H9 (cell line): ENCODE measurements around the gene UGT1A7. TPM values are rescaled to one million over a fixed set of nuclear protein-coding genes. Genes with fewer than 3 reads are reported as not detected.

Source experiments
- DNase-seq: peaks from one replicate; pipeline ENCODE4 v3.0.0-alpha.2; 2017
- H2AFZ ChIP-seq: one replicate; pipeline ENCODE4 v1.6.1; 2013; ENCODE audit warnings: mild to moderate bottlenecking, low read length, control low read depth, moderate library complexity
- H2AK5ac ChIP-seq: 2 replicates; pipeline ENCODE4 v1.6.1; 2013; ENCODE audit warnings: low read length, control low read depth, mixed read lengths; ENCODE audit not compliant: insufficient read length
- H2BK120ac ChIP-seq: one replicate; pipeline ENCODE4 v1.6.1; 2013; ENCODE audit warnings: low read depth, mild to moderate bottlenecking, low read length, control low read depth, inconsistent platforms; ENCODE audit not compliant: poor library complexity, severe bottlenecking
- H2BK12ac ChIP-seq: 2 replicates; pipeline ENCODE4 v1.6.1; 2013; ENCODE audit warnings: low read length, control low read depth, mixed read lengths, low read depth; ENCODE audit not compliant: insufficient read length
- H2BK15ac ChIP-seq: 2 replicates; pipeline ENCODE4 v1.6.1; 2013; ENCODE audit warnings: low read depth, low read length, control low read depth
- H2BK20ac ChIP-seq: one replicate; pipeline ENCODE4 v1.6.1; 2013; ENCODE audit warnings: low read depth, mild to moderate bottlenecking, low read length, control low read depth, inconsistent platforms; ENCODE audit not compliant: poor library complexity, severe bottlenecking
- H2BK5ac ChIP-seq: 2 replicates; pipeline ENCODE4 v1.6.1; 2013; ENCODE audit warnings: low read length, control low read depth, mixed read lengths; ENCODE audit not compliant: insufficient read length
- H3K14ac ChIP-seq: 2 replicates; pipeline ENCODE4 v1.6.1; 2013; ENCODE audit warnings: low read length, control low read depth; ENCODE audit not compliant: insufficient read depth
- H3K18ac ChIP-seq: 2 replicates; pipeline ENCODE4 v1.6.1; 2013; ENCODE audit warnings: low read depth, mild to moderate bottlenecking, mixed read lengths, low read length, control low read depth; ENCODE audit not compliant: insufficient read length
- H3K23ac ChIP-seq: 2 replicates; pipeline ENCODE4 v1.6.1; 2013; ENCODE audit warnings: low read length, control low read depth, mixed read lengths, low read depth; ENCODE audit not compliant: insufficient read length
- H3K23me2 ChIP-seq: 2 replicates; pipeline ENCODE4 v1.6.1; 2013; ENCODE audit warnings: low read depth, mild to moderate bottlenecking, mixed read lengths, low read length, control low read depth; ENCODE audit not compliant: insufficient read length, poor library complexity, severe bottlenecking
- H3K27ac ChIP-seq: 2 replicates; pipeline ENCODE4 v1.5.1; 2013; ENCODE audit warnings: low read length, control low read depth, mixed read lengths, low read depth; ENCODE audit not compliant: insufficient read length
- H3K27me3 ChIP-seq: 2 replicates; pipeline ENCODE4 v1.6.1; 2013; ENCODE audit warnings: low read length, control low read depth, inconsistent platforms; ENCODE audit not compliant: insufficient read depth
- H3K4ac ChIP-seq: 2 replicates; pipeline ENCODE4 v1.6.1; 2013; ENCODE audit warnings: low read depth, mild to moderate bottlenecking, control low read depth, inconsistent platforms, low read length, moderate library complexity
- H3K4me1 ChIP-seq: 2 replicates; pipeline ENCODE4 v1.6.1; 2013; ENCODE audit warnings: low read length, control low read depth, inconsistent platforms; ENCODE audit not compliant: insufficient read depth
- H3K4me2 ChIP-seq: 2 replicates; pipeline ENCODE4 v1.6.1; 2013; ENCODE audit warnings: low read length, control low read depth, mixed read lengths; ENCODE audit not compliant: insufficient read length, insufficient read depth
- H3K56ac ChIP-seq: 2 replicates; pipeline ENCODE4 v1.6.1; 2013; ENCODE audit warnings: low read depth, mild to moderate bottlenecking, mixed read lengths, low read length, control low read depth; ENCODE audit not compliant: insufficient read length
- H3K79me1 ChIP-seq: 2 replicates; pipeline ENCODE4 v1.6.1; 2013; ENCODE audit warnings: low read depth, mild to moderate bottlenecking, moderate library complexity, low read length, control low read depth, inconsistent platforms; ENCODE audit not compliant: insufficient read depth, poor library complexity, severe bottlenecking
- H3K79me2 ChIP-seq: 2 replicates; pipeline ENCODE4 v1.6.1; 2013; ENCODE audit warnings: low read length, control low read depth, inconsistent platforms; ENCODE audit not compliant: insufficient read depth
- H3K9ac ChIP-seq: 2 replicates; pipeline ENCODE4 v1.6.1; 2013; ENCODE audit warnings: low read length, control low read depth, mixed read lengths; ENCODE audit not compliant: insufficient read length; ENCODE audit errors: extremely low read depth
- H3K9me3 ChIP-seq: one replicate; pipeline ENCODE4 v1.6.1; 2013; ENCODE audit warnings: low read depth, low read length, inconsistent platforms; ENCODE audit not compliant: control insufficient read depth
- H3T11ph ChIP-seq: one replicate; pipeline ENCODE4 v1.6.1; 2013; ENCODE audit warnings: mild to moderate bottlenecking, low read length, control low read depth, inconsistent platforms
- H4K20me1 ChIP-seq: one replicate; pipeline ENCODE4 v1.6.1; 2013; ENCODE audit not compliant: control insufficient read depth, insufficient read length, insufficient read depth
- H4K5ac ChIP-seq: 2 replicates; pipeline ENCODE4 v1.6.1; 2013; ENCODE audit warnings: low read depth, mild to moderate bottlenecking, mixed read lengths, low read length, control low read depth; ENCODE audit not compliant: insufficient read length
- H4K8ac ChIP-seq: replicated peaks from 2 replicates; pipeline ENCODE4 v1.6.1; 2013; ENCODE audit warnings: low read length, control low read depth, mixed read lengths, low read depth; ENCODE audit not compliant: insufficient read length
- H4K91ac ChIP-seq: 2 replicates; pipeline ENCODE4 v1.6.1; 2013; ENCODE audit warnings: low read depth, mild to moderate bottlenecking, moderate library complexity, mixed read lengths, low read length, control low read depth; ENCODE audit not compliant: insufficient read length
- H3K27ac Mint-ChIP-seq, 3 experiments: 2 replicates in 2 of 3; 3 replicates in 1 of 3; pipeline ENCODE4 v1.8.0; 2020 to 2021; ENCODE audit warnings: mixed read lengths in 3 of 3, mild to moderate bottlenecking in 1 of 3, moderate library complexity in 1 of 3
- H3K27me3 Mint-ChIP-seq: 2 replicates; pipeline ENCODE4 v1.8.0; 2021; ENCODE audit warnings: low read depth, mild to moderate bottlenecking, moderate library complexity, mixed read lengths
- H3K36me3 Mint-ChIP-seq, 3 experiments: 2 replicates in 2 of 3; 3 replicates in 1 of 3; pipeline ENCODE4 v1.8.0; 2020 to 2021; ENCODE audit warnings: low read depth in 3 of 3, mixed read lengths in 3 of 3; ENCODE audit not compliant: insufficient read depth in 1 of 3
- H3K4me1 Mint-ChIP-seq, 2 experiments: 2 replicates each; pipeline ENCODE4 v1.8.0; 2020; ENCODE audit warnings: mixed read lengths in 2 of 2
- H3K4me3 Mint-ChIP-seq, 2 experiments: 2 replicates in 1 of 2; 3 replicates in 1 of 2; pipeline ENCODE4 v1.8.0; 2020 to 2021; ENCODE audit warnings: mild to moderate bottlenecking in 2 of 2, mixed read lengths in 2 of 2, moderate library complexity in 1 of 2
- H3K9me3 Mint-ChIP-seq, 2 experiments: 2 replicates in 1 of 2; 3 replicates in 1 of 2; pipeline ENCODE4 v1.8.0; 2020; ENCODE audit warnings: mild to moderate bottlenecking in 2 of 2, mixed read lengths in 2 of 2, moderate library complexity in 1 of 2
- CTCF ChIP-seq: fragments of 200-600 bp; sonication (generic); conservative IDR thresholded peaks from 3 replicates; pipeline ENCODE4 v1.8.0; 2021; ENCODE audit warnings: antibody characterized with exemption, mild to moderate bottlenecking
- WGBS: extraction: QIAGEN DNeasy Blood & Tissue Kit; methylation state at CpG from one replicate; pipeline ENCODE4 v1.1.7; 2013; ENCODE audit warnings: missing lambda C conversion rate, low lambda C conversion rate, mixed read lengths; ENCODE audit not compliant: insufficient read length; ENCODE audit errors: extremely low coverage; 5-methylcytosine and 5-hydroxymethylcytosine counted together
- total RNA-seq: library from RNA; stranded (reverse); gene quantifications from 2 replicates; pipeline ENCODE4 v1.2.1, GENCODE V29; 2021

The UGT1A7 gene
- total RNA-seq, 1 experiment from 2014 or later = not detected

GRCh38 chr2:233822101-233822771 lies 140.5 kb downstream of the UGT1A7 start:
- Histone ChIP-seq H3K14ac (no peak overlapping the region; the same call in 1 of the 2 replicates), H3K4ac (no peak overlapping the region), H3K18ac (no peak overlapping the region), H4K20me1 (no peaks in the 10 kb centered on the region), H3K23ac (no peak overlapping the region), H3K4me1 (no peaks in the 10 kb centered on the region), H3K56ac (no peak overlapping the region), H3K79me1 (no peaks in the 10 kb centered on the region), H2BK120ac (no peak overlapping the region), H3T11ph (no peak overlapping the region), H3K9ac (no peak overlapping the region), H4K5ac (no peak overlapping the region), H3K27ac (no peak overlapping the region), H2BK5ac (no peak overlapping the region), H2AFZ (no peak overlapping the region), H3K4me2 (no peak overlapping the region), H4K8ac (no peak overlapping the region), H2AK5ac (no peak overlapping the region), H2BK20ac (no peak overlapping the region), H4K91ac (no peak overlapping the region), H3K9me3 (no peaks in the 10 kb centered on the region), H3K23me2 (no peaks in the 10 kb centered on the region), H2BK15ac (no peak overlapping the region), H3K27me3 (no peaks in the 10 kb centered on the region), H3K79me2 (no peaks in the 10 kb centered on the region), H2BK12ac (no peak overlapping the region)
- TF ChIP-seq CTCF = no peak
- Mint-ChIP-seq H3K27ac (no peak overlapping the region), H3K36me3 (no peaks in the 10 kb centered on the region), H3K4me1 (no peaks in the 10 kb centered on the region; a peak in 1 of 4 replicates), H3K4me3 (no peak overlapping the region), H3K27me3 (peaks cover 2% of the 10 kb centered on the region; the same call in 1 of the 2 replicates), H3K9me3 (peaks cover 4 to 7% of the 10 kb centered on the region in 2 experiments; a peak in 4 of 5 replicates)
- no CpG with 5 or more reads among the region's 21 CpGs for WGBS
- no peak for DNase-seq

Other genes with a start within 250 kb of the UGT1A7 start
- gene USP40, start 115.1 kb upstream of the UGT1A7 start, total RNA-seq = 6.0 and 7.5 TPM in 2 replicates
- gene UGT1A8, start 64.3 kb upstream of the UGT1A7 start, total RNA-seq = not detected in 2 replicates
- gene UGT1A10, start 45.5 kb upstream of the UGT1A7 start, total RNA-seq = not detected in 2 replicates
- not detected in 2 replicates for gene UGT1A9, start 10.0 kb upstream of the UGT1A7 start, total RNA-seq
- not detected in 2 replicates for gene UGT1A6, start 11.0 kb downstream of the UGT1A7 start, total RNA-seq
- not detected in 2 replicates for gene UGT1A5, start 31.0 kb downstream of the UGT1A7 start, total RNA-seq
- gene UGT1A4, start 36.8 kb downstream of the UGT1A7 start, total RNA-seq = not detected in 2 replicates
- gene UGT1A3, start 47.1 kb downstream of the UGT1A7 start, total RNA-seq = not detected in 2 replicates
- gene UGT1A1, start 78.4 kb downstream of the UGT1A7 start, total RNA-seq = not detected in 2 replicates
- gene MROH2A, start 96.4 kb downstream of the UGT1A7 start, total RNA-seq = not detected in 2 replicates
- gene HJURP, start 172.6 kb downstream of the UGT1A7 start, total RNA-seq = 49.7 and 52.6 TPM in 2 replicates
- gene TRPM8, start 235.5 kb downstream of the UGT1A7 start, total RNA-seq = 0.20 and 0.28 TPM in 2 replicates